Suprapubic skin (tissue), 4 donors: Measurements from ENCODE around the gene ADAMTS17. TPM values are rescaled to one million over a fixed set of nuclear protein-coding genes. Genes with fewer than 3 reads are reported as not detected.

ENCODE experiments used
- DNase-seq, 2 donors: peaks; one replicate each; pipeline ENCODE4 v3.0.0-alpha.2; 2019; ENCODE audit warnings: low spot score in 2 of 2
- H3K27ac ChIP-seq: fragments of 200-600 bp; sonication (generic); one replicate; pipeline ENCODE4 v1.5.1; 2019
- H3K27me3 ChIP-seq: fragments of 200-600 bp; sonication (generic); one replicate; pipeline ENCODE4 v1.5.1; 2019
- H3K36me3 ChIP-seq: fragments of 200-600 bp; sonication (generic); one replicate; pipeline ENCODE4 v1.5.1; 2019
- H3K4me1 ChIP-seq: fragments of 200-600 bp; sonication (generic); one replicate; pipeline ENCODE4 v1.5.1; 2019
- H3K4me3 ChIP-seq: fragments of 200-600 bp; sonication (generic); one replicate; pipeline ENCODE4 v1.5.1; 2019; ENCODE audit warnings: mild to moderate bottlenecking
- H3K9me3 ChIP-seq: fragments of 200-600 bp; sonication (generic); one replicate; pipeline ENCODE4 v1.5.1; 2019
- CTCF ChIP-seq, 2 donors: fragments of 200-600 bp in 1 of 2; fragments of 450-650 bp in 1 of 2; sonication (generic) in 1 of 2; IDR thresholded peaks; one replicate each; pipeline ENCODE4 v1.5.1; 2016 to 2019; ENCODE audit warnings: antibody characterized with exemption in 2 of 2, mild to moderate bottlenecking in 1 of 2, moderate library complexity in 1 of 2
- EP300 ChIP-seq: sonication (generic); formaldehyde crosslinking; IDR thresholded peaks from one replicate; pipeline ENCODE4 v1.6.1; 2017; ENCODE audit warnings: antibody characterized with exemption
- POLR2A ChIP-seq, 2 donors: fragments of 450-650 bp; IDR thresholded peaks; one replicate each; pipeline ENCODE4 v1.6.1; 2017; ENCODE audit warnings: antibody characterized with exemption in 2 of 2, mild to moderate bottlenecking in 2 of 2, moderate library complexity in 2 of 2
- POLR2AphosphoS5 ChIP-seq, 3 donors: sonication (generic); formaldehyde crosslinking; IDR thresholded peaks; one replicate each; pipeline ENCODE4 v1.6.1; 2017; ENCODE audit warnings: antibody characterized with exemption in 3 of 3
- WGBS: methylation state at CpG from one replicate; pipeline ENCODE4 v1.1.5; 2018; 5-methylcytosine and 5-hydroxymethylcytosine counted together
- total RNA-seq, 4 donors: library from RNA; depleted of rRNA; stranded (reverse); fragments of >200 nt; gene quantifications; one replicate each; pipeline ENCODE4 v1.1.0, GENCODE V29; 2016

ADAMTS17 gene
- total RNA-seq, 4 donors from 2014 or later, result 4.2 to 12.3 (median 6.3) TPM

DNA sequence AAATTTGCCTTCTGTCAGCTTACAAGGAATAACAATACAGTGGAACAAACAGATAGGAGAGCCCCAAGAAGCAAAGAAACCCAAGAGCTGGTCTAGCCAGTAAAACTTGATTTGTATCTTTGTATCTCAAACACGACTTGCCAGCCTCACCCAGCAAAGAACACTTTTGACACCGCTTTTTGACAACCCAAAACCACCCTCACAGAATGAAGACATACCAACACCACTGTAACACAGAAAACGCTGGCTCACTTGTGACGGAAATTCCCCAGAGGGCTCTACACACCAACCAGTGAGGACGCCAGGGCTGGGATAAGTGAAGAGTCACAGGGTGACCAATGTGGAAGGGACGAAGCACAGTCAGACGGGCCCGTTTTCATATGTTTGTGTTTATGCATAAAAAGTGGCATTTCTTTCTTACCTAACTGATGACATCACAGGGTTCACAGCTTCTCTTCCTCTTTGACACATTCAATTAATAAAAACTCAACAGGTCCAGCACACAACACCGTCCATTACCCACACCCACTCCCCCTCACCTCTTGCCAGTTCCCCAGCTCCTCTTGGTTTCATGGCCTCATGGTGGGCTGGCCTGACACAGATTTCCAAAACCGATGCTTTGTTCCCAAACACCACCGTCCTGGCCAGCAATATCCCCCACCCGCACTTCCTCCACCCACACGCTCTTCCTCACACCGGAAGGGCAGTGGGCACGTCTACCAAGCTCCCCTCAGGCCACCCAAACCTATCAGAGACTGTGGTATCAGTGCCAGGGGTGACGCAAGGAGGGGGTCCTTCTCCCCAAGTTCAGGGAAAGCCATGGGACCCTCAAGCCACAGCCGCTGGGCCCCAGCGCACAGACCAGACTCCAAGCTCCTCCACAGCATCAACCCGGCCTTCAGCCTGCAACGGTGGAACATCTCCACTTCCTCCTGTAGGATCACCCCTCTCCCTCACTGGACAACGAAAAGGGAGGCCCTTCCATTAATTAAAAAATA lies 94.2 kb downstream of the ADAMTS17 start:
- Histone ChIP-seq H3K9me3 (no peaks in the 10 kb centered on the region), H3K4me3 (no peak overlapping the region), H3K36me3 (no peaks in the 10 kb centered on the region), H3K4me1 (peaks cover 25% of the 10 kb centered on the region), H3K27me3 (no peaks in the 10 kb centered on the region), H3K27ac (peak overlapping the region; percentile 5)
- TF ChIP-seq EP300 (no peak), POLR2A (IDR thresholded peaks at IDR 0.05) (no peak), CTCF (IDR thresholded peaks at IDR 0.05) (no peak), POLR2AphosphoS5 (IDR thresholded peaks at IDR 0.05) (no peak)
- peak in 1 of 2 donors; percentile 62 for DNase-seq
- 72% methylated on average over 21 of the region's 21 CpGs for WGBS

DNA sequence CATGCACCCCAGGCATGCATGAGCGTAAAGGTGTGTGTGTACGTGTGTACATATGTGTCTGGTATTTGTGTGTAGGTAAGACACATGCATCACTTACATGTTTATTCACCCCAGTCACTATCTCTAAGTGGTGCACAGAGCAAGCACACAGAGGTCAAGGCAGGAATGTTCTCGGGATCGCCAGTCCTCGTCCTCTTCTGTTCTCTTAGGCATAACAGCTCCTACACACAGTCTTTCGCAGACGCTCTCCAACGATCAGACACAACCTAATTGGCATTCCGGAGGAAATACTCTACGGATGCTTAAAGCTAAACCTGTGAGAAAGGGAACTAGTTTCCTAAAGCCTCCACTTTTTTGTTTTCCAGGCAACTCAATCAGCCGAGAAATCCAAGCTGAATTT lies 95.9 kb downstream of the ADAMTS17 start:
- no peak overlapping the region for H3K27ac ChIP-seq

GRCh38 chr15:100245487-100245820 lies 96.3 kb downstream of the ADAMTS17 start:
- Histone ChIP-seq H3K36me3 (no peaks in the 10 kb centered on the region), H3K4me3 (no peak overlapping the region), H3K4me1 (peaks cover 24% of the 10 kb centered on the region), H3K9me3 (no peaks in the 10 kb centered on the region), H3K27me3 (no peaks in the 10 kb centered on the region), H3K27ac (no peak overlapping the region)
- no peak for DNase-seq
- 83% methylated on average over 2 of the region's 2 CpGs for WGBS
- TF ChIP-seq POLR2AphosphoS5 (IDR thresholded peaks at IDR 0.05), result no peak
- no peak for TF ChIP-seq CTCF (IDR thresholded peaks at IDR 0.05)
- TF ChIP-seq EP300, result no peak
- no peak for TF ChIP-seq POLR2A (IDR thresholded peaks at IDR 0.05)

More for the DNA sequence above, 95.9 kb downstream of the ADAMTS17 start:
- TF ChIP-seq POLR2A (IDR thresholded peaks at IDR 0.05) (no peak), CTCF (IDR thresholded peaks at IDR 0.05) (no peak), EP300 (no peak), POLR2AphosphoS5 (IDR thresholded peaks at IDR 0.05) (no peak)
- peaks cover 25% of the 10 kb centered on the region for H3K4me1 ChIP-seq
- H3K27me3 ChIP-seq, result no peaks in the 10 kb centered on the region
- H3K9me3 ChIP-seq, result no peaks in the 10 kb centered on the region
- DNase-seq, result no peak
- no peak overlapping the region for H3K4me3 ChIP-seq
- 85% methylated on average over 11 of the region's 11 CpGs for WGBS
- H3K36me3 ChIP-seq, result no peaks in the 10 kb centered on the region

DNA sequence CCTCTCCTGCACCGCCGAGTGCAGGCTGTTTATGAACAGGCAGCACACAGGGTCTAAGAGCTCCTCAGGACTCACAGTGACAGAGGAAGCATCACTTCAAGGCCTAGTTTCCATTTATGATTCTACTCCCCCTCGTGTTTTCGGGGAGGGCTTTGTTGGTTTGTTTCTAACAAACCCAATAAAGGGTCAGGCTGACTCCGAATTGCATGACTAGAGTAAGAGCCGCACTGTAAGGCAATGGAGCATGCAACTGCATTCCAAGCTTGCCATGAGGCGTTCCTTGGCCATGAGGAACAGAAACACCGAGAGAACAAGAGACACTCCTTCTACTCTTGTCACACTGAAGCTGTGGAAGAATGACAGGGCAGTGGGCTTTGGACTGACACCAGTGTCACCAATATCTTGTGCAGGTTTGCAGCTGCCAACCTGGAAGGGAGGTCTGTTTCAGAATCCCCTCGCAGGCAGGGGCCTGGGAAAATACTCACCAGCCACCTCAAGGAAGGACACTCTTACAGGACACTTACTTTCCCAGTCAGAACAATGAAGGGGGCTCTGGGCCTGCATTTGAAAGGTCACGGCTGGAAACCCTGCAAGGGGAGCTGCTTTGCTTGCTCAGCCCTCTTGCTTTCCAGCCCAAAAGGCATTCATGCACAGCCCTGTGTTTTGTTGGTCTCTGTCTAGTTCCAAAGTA lies 96.8 kb downstream of the ADAMTS17 start:
- Histone ChIP-seq H3K27me3 (no peaks in the 10 kb centered on the region), H3K36me3 (no peaks in the 10 kb centered on the region), H3K4me3 (no peak overlapping the region), H3K9me3 (no peaks in the 10 kb centered on the region), H3K4me1 (peaks cover 19% of the 10 kb centered on the region), H3K27ac (no peak overlapping the region)
- DNase-seq, result no peak
- 93% methylated on average over 10 of the region's 10 CpGs for WGBS
- TF ChIP-seq EP300, result no peak
- TF ChIP-seq POLR2A (IDR thresholded peaks at IDR 0.05), result no peak
- no peak for TF ChIP-seq CTCF (IDR thresholded peaks at IDR 0.05)
- TF ChIP-seq POLR2AphosphoS5 (IDR thresholded peaks at IDR 0.05), result no peak

- Histone ChIP-seq H3K27ac (no peak overlapping the region), H3K36me3 (no peaks in the 10 kb centered on the region), H3K27me3 (no peaks in the 10 kb centered on the region), H3K4me3 (no peak overlapping the region), H3K9me3 (no peaks in the 10 kb centered on the region), H3K4me1 (peaks cover 17% of the 10 kb centered on the region)
- no peak for DNase-seq
- TF ChIP-seq POLR2A (IDR thresholded peaks at IDR 0.05) (no peak), EP300 (no peak), POLR2AphosphoS5 (IDR thresholded peaks at IDR 0.05) (no peak), CTCF (IDR thresholded peaks at IDR 0.05) (no peak)
- 93% methylated on average over 2 of the region's 2 CpGs for WGBS
Observed at GRCh38 chr15:100242989-100243388, 98.8 kb downstream of the ADAMTS17 start.
